Spleen (tissue), 11 donors: ENCODE results near the gene SLC34A1. TPM values are rescaled to one million over a fixed set of nuclear protein-coding genes. Genes with fewer than 3 reads are reported as not detected.
A peak's percentile ranks its signal among the peaks of the same experiment; 100 is the strongest.

Experiments used
- DNase-seq: peaks from one replicate; pipeline ENCODE4 v3.0.0-alpha.2; 2020
- H3K27ac ChIP-seq, 8 donors: fragments of 200-600 bp; sonication (generic) in 7 of 8; 1 replicate in 4 of 8; 2 replicates in 4 of 8; pipeline versions ENCODE4 v1.5.0 to v1.8.0; 2016 to 2021; ENCODE audit warnings: inconsistent platforms in 4 of 8, mild to moderate bottlenecking in 4 of 8, moderate library complexity in 1 of 8
- H3K27me3 ChIP-seq, 7 donors: fragments of 200-600 bp; sonication (generic) in 6 of 7; replicated peaks in 1 of 7; 1 replicate in 4 of 7; 2 replicates in 3 of 7; pipeline versions ENCODE4 v1.5.0 to v1.8.0; 2016 to 2021; ENCODE audit warnings: inconsistent platforms in 3 of 7, mild to moderate bottlenecking in 1 of 7
- H3K36me3 ChIP-seq, 6 donors: fragments of 200-600 bp; sonication (generic) in 5 of 6; 1 replicate in 4 of 6; 2 replicates in 2 of 6; pipeline versions ENCODE4 v1.5.0 to v1.8.0; 2016 to 2021; ENCODE audit warnings: inconsistent platforms in 2 of 6
- H3K4me1 ChIP-seq, 6 donors: fragments of 200-600 bp; sonication (generic) in 5 of 6; 1 replicate in 3 of 6; 2 replicates in 3 of 6; pipeline versions ENCODE4 v1.5.0 to v1.8.0; 2016 to 2021; ENCODE audit warnings: inconsistent platforms in 3 of 6
- H3K4me3 ChIP-seq, 8 donors: fragments of 200-600 bp; sonication (generic) in 7 of 8; 1 replicate in 4 of 8; 2 replicates in 4 of 8; pipeline versions ENCODE4 v1.5.0 to v1.8.0; 2016 to 2021; ENCODE audit warnings: inconsistent platforms in 4 of 8, mild to moderate bottlenecking in 4 of 8, moderate library complexity in 2 of 8
- H3K9me3 ChIP-seq, 8 donors: fragments of 200-600 bp; sonication (generic) in 7 of 8; 1 replicate in 4 of 8; 2 replicates in 4 of 8; pipeline versions ENCODE4 v1.5.0 to v1.8.0; 2016 to 2021; ENCODE audit warnings: inconsistent platforms in 4 of 8
- POLR2A ChIP-seq, 3 donors: fragments of 450-650 bp; IDR thresholded peaks; one replicate each; pipeline ENCODE4 v1.5.1; 2017; ENCODE audit warnings: antibody characterized with exemption in 3 of 3, mild to moderate bottlenecking in 1 of 3
- POLR2AphosphoS5 ChIP-seq, 3 donors: sonication (generic); formaldehyde crosslinking; IDR thresholded peaks; one replicate each; pipeline ENCODE4 v1.5.1; 2017; ENCODE audit warnings: antibody characterized with exemption in 3 of 3
- WGBS, 5 donors: extraction: QIAGEN DNeasy Blood & Tissue Kit in 3 of 5; methylation state at CpG; one replicate each; pipeline versions ENCODE4 v1.1.5 to v1.1.7; 2013 to 2018; 5-methylcytosine and 5-hydroxymethylcytosine counted together
- intact Hi-C: fragments of 100-400 bp; cut with DNase I; formaldehyde crosslinking; loops from one replicate; pipeline ENCODE4 v1.15.0; 2023; ENCODE audit warnings: low total_unique reads
- polyA plus RNA-seq, 3 donors: library from polyadenylated mRNA; stranded (reverse); fragments of 200-250 nt; gene quantifications; one replicate each; pipeline ENCODE4 v1.2.1, GENCODE V29; 2013
- total RNA-seq, 7 donors: library from RNA; depleted of rRNA in 3 of 7; stranded (reverse); fragments of >200 nt in 3 of 7; fragmentation: NEBNext Ultra II Directional in 4 of 7; extraction: Animal tissue kit (Norgen Biotek cat#: 25700) in 4 of 7; gene quantifications; one replicate each; pipeline versions ENCODE4 v1.1.0 to v1.2.1, GENCODE V29; 2016 to 2021
- TF ChIP-seq, protein P1 (sequence below), 11 experiments: fragments of 200-600 bp in 7 of 11; fragments of 450-650 bp in 4 of 11; sonication (generic) in 4 of 11; IDR thresholded peaks in 8 of 11; conservative IDR thresholded peaks in 3 of 11; 1 replicate in 7 of 11; 2 replicates in 4 of 11; pipeline versions ENCODE4 v1.4.0 to v1.8.0; 2016 to 2021; ENCODE audit warnings: antibody characterized with exemption in 11 of 11, inconsistent platforms in 4 of 11, mild to moderate bottlenecking in 1 of 11
- donor health status: healthy with polysubstance abuse.
- donor health status: DM: no; HTN: no; CAD: no; lungs with moderate emphysema.
- donor health status: DM: no; HTN: no; CAD: no.
- donor health status: Bipolar disorder and iron deficiency.
- donor health status: healthy.
- donor health status: DM: no; HTN: no; CAD: no.
- donor health status: DM: yes; HTN: yes; CAD: no.

SLC34A1 gene
- total and polyA plus RNA-seq, 10 donors = 0.02 to 0.77 (median 0.14) TPM; not detected in 3

DNA sequence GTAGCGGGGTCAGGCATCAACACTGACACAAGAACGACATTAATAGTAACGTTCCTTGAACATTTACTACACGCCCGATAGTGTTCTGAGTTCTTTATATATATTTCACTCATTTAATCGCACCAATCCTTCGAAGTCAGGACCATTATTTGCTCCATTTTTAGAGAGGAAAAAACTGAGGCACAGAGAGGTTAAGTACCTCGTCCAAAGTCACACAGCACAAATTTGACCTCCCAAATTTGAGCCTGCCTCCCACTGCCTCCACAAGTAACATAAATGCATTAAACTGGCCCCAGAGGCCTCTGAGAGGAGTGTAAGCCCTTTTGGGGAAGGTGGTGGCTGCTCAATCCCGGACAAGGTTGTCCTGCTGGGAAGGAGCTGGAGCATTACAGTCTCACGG is 20.7 kb upstream of the SLC34A1 start:
- intact Hi-C loops = loop anchor here (10.0 kb wide), 1 partner anchor 49 kb away; the partner anchor contains the start of gene MXD3
- no peak for DNase-seq
- Histone ChIP-seq H3K27ac (peak overlapping the region in 4 of 8 donors; percentile 71 to 92 (median 88)), H3K36me3 (peaks cover 0 to 40% (median 22%) of the 10 kb centered on the region in 6 donors), H3K4me3 (peak overlapping the region in 6 of 8 donors; percentile 31 to 76 (median 46)), H3K4me1 (peaks cover 33 to 100% (median 79%) of the 10 kb centered on the region in 6 donors), H3K9me3 (no peaks in the 10 kb centered on the region), H3K27me3 (no peaks in the 10 kb centered on the region)
- no peak for TF ChIP-seq POLR2AphosphoS5 (IDR thresholded peaks at IDR 0.05)
- TF ChIP-seq POLR2A (IDR thresholded peaks at IDR 0.05) = no peak
- TF ChIP-seq, protein P1, sequence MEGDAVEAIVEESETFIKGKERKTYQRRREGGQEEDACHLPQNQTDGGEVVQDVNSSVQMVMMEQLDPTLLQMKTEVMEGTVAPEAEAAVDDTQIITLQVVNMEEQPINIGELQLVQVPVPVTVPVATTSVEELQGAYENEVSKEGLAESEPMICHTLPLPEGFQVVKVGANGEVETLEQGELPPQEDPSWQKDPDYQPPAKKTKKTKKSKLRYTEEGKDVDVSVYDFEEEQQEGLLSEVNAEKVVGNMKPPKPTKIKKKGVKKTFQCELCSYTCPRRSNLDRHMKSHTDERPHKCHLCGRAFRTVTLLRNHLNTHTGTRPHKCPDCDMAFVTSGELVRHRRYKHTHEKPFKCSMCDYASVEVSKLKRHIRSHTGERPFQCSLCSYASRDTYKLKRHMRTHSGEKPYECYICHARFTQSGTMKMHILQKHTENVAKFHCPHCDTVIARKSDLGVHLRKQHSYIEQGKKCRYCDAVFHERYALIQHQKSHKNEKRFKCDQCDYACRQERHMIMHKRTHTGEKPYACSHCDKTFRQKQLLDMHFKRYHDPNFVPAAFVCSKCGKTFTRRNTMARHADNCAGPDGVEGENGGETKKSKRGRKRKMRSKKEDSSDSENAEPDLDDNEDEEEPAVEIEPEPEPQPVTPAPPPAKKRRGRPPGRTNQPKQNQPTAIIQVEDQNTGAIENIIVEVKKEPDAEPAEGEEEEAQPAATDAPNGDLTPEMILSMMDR (IDR thresholded peaks at IDR 0.05 in 8 of 11, conservative IDR thresholded peaks at IDR 0.05 in 3 of 11) = no peak
- 50 to 65% (median 62%) methylated on average over 10 of the region's 10 CpGs for WGBS, 5 donors

DNA sequence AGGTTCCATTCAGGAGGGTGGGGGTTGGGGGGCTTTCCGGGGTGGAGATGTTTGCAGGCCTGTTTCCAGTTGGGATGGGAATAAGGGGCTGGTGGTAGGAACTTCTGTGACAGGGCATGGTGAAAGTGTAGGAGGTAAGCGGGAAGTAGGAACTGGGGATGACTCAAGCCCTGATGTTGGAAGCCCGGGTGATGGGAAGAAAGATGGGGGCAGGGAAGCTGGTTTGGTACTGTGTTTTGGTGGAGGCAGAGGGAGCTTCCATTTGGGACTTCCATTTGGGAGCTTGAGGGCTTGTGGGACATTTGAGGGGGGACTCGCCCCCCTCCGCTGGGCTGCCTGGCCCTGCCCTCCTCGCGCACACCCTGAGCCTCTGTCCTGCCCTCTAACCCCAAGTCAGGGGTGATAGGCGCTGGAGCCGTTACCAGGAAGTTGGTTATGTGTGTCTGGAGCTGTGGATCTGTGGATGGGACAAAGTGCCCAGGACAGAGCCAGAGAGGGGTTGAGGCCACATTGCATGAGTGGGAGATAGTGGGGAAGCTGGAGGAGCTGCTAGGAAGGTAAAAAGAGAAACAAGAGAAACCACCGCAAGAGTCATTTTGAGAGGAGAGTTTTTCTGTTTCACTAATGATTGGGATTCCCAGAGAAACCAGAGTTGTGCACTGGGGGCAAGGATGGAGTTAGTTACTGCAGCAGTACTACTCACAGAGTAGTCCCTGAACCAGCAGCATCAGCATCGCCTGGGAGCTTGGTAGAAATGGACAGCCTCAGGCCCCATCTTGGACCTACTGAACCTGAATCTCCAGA is 19.9 kb upstream of the SLC34A1 start:
- Histone ChIP-seq H3K27me3 (no peaks in the 10 kb centered on the region), H3K27ac (peak overlapping the region in 1 of 8 donors; percentile 92), H3K4me3 (no peak overlapping the region), H3K4me1 (peaks cover 25 to 100% (median 79%) of the 10 kb centered on the region in 6 donors), H3K9me3 (no peaks in the 10 kb centered on the region), H3K36me3 (peaks cover 0 to 48% (median 28%) of the 10 kb centered on the region in 6 donors)
- WGBS, 5 donors = 67 to 86% (median 71%) methylated on average over 11 of the region's 11 CpGs
- no peak for DNase-seq
- intact Hi-C loops = loop anchor here (10.0 kb wide), 1 partner anchor 50 kb away; the partner anchor contains the start of gene MXD3
- TF ChIP-seq POLR2A (IDR thresholded peaks at IDR 0.05) (no peak), POLR2AphosphoS5 (IDR thresholded peaks at IDR 0.05) (no peak)
- TF ChIP-seq, protein P1 (IDR thresholded peaks at IDR 0.05 in 8 of 11, conservative IDR thresholded peaks at IDR 0.05 in 3 of 11) = no peak

DNA sequence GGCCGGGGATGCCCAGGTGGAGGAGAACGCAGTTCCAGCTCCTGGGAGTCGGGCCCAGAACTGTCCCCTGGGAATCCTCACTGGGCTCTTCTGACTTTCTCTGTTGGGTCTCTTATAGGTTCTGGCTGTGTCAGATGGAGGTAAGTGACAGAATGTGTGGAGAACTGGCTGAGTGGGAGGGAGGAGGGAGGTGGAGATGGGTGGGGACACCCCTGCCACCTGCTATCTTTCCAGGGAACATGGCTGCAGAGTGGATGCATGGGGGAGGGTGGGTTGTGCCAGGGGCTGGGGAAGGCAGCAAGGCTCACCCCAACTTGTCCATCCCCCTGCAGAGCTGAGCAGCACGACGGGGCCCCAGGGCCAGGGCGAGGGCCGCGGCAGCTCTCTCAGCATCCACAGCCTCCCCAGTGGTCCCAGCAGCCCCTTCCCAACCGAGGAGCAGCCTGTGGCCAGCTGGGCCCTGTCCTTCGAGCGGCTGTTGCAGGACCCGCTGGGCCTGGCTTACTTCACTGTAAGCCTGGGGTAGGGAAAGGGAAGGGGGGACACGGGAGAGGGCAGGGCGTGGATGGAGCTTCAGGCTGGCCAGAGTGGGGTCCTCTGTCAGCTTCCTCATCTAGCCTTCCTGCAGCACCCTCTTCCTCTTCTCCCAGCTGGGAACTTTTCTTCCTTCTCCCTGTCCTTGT is 18.2 kb upstream of the SLC34A1 start:
- Histone ChIP-seq H3K4me3 (no peak overlapping the region), H3K27ac (peak overlapping the region in 7 of 8 donors; percentile 76 to 87 (median 82))

More for the DNA sequence above, 18.2 kb upstream of the SLC34A1 start:
- no peaks in the 10 kb centered on the region for H3K9me3 ChIP-seq
- intact Hi-C loops = loop anchor here (10.0 kb wide), 1 partner anchor 51 kb away; the partner anchor contains the start of gene MXD3
- H3K27me3 ChIP-seq = no peaks in the 10 kb centered on the region
- peaks cover 0 to 61% (median 28%) of the 10 kb centered on the region in 6 donors for H3K36me3 ChIP-seq
- peaks cover 17 to 98% (median 78%) of the 10 kb centered on the region in 6 donors for H3K4me1 ChIP-seq
- WGBS, 5 donors = 84 to 91% (median 86%) methylated on average over 14 of the region's 14 CpGs
- DNase-seq = no peak
- TF ChIP-seq, protein P1 (IDR thresholded peaks at IDR 0.05 in 8 of 11, conservative IDR thresholded peaks at IDR 0.05 in 3 of 11) = no peak
- TF ChIP-seq POLR2AphosphoS5 (IDR thresholded peaks at IDR 0.05) = no peak
